Type B pancreatic cell (in vitro differentiated cells): ENCODE measurements around the gene ERBB2. TPM values are rescaled to one million over a fixed set of nuclear protein-coding genes. Genes with fewer than 3 reads are reported as not detected.

Source experiments
- DNase-seq: peaks from one replicate; pipeline ENCODE4 v3.0.0; 2021; ENCODE audit warnings: mixed read lengths; ENCODE audit not compliant: unreplicated experiment; ENCODE audit errors: extremely low spot score
- H3K27ac Mint-ChIP-seq: 2 replicates; pipeline ENCODE4 v1.8.0; 2021; ENCODE audit warnings: mild to moderate bottlenecking, mixed read lengths
- H3K27me3 Mint-ChIP-seq: 2 replicates; pipeline ENCODE4 v1.8.0; 2021; ENCODE audit warnings: mixed read lengths
- H3K36me3 Mint-ChIP-seq: 2 replicates; pipeline ENCODE4 v1.8.0; 2021; ENCODE audit warnings: mixed read lengths
- H3K4me1 Mint-ChIP-seq: one replicate; pipeline ENCODE4 v1.8.0; 2021; ENCODE audit warnings: mixed read lengths; ENCODE audit not compliant: unreplicated experiment
- H3K4me3 Mint-ChIP-seq: 2 replicates; pipeline ENCODE4 v1.8.0; 2021; ENCODE audit warnings: mild to moderate bottlenecking, mixed read lengths
- H3K9me3 Mint-ChIP-seq: 2 replicates; pipeline ENCODE4 v1.8.0; 2021; ENCODE audit warnings: mixed read lengths
- total RNA-seq: library from RNA; stranded (reverse); gene quantifications from 2 replicates; pipeline ENCODE4 v1.2.1, GENCODE V29; 2021; ENCODE audit warnings: low replicate concordance
- TF ChIP-seq, protein P1 (sequence below): fragments of 200-600 bp; sonication (generic); conservative IDR thresholded peaks from 2 replicates; pipeline ENCODE4 v1.5.0; 2021; ENCODE audit warnings: antibody characterized with exemption, mild to moderate bottlenecking

ERBB2 gene
- total RNA-seq, 1 donor from 2014 or later, result 123 TPM

DNA sequence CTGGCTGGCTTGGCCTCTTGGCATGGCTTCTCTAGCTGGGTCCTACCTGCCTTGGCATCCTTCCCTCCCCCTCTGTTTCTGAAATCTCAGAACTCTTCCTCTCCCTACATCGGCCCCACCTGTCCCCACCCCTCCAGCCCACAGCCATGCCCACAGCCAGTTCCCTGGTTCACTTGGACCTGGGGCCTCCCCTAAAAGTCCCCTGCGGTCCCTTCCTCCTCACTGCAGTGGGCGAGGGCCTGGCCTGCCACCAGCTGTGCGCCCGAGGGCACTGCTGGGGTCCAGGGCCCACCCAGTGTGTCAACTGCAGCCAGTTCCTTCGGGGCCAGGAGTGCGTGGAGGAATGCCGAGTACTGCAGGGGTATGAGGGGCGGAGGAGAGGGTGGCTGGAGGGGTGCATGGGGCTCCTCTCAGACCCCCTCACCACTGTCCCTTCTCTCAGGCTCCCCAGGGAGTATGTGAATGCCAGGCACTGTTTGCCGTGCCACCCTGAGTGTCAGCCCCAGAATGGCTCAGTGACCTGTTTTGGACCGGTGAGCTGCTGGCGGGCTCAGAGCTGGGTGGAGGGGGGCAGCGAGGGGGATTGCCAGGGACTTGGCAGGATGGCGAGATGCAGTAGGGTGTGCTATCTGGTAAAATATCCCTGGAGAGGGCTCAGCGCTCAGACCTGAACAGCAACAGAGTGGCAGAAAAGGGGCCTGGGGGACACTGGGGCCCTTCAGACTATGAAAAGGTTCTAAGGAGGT, 16.4 kb downstream of the ERBB2 start:
- Mint-ChIP-seq H3K27me3 (no peaks in the 10 kb centered on the region), H3K4me1 (peaks cover 4% of the 10 kb centered on the region), H3K27ac (peak overlapping the region; percentile 82), H3K36me3 (peaks cover 13% of the 10 kb centered on the region), H3K4me3 (no peak overlapping the region), H3K9me3 (no peaks in the 10 kb centered on the region)
- no peak for DNase-seq
- TF ChIP-seq, protein P1, sequence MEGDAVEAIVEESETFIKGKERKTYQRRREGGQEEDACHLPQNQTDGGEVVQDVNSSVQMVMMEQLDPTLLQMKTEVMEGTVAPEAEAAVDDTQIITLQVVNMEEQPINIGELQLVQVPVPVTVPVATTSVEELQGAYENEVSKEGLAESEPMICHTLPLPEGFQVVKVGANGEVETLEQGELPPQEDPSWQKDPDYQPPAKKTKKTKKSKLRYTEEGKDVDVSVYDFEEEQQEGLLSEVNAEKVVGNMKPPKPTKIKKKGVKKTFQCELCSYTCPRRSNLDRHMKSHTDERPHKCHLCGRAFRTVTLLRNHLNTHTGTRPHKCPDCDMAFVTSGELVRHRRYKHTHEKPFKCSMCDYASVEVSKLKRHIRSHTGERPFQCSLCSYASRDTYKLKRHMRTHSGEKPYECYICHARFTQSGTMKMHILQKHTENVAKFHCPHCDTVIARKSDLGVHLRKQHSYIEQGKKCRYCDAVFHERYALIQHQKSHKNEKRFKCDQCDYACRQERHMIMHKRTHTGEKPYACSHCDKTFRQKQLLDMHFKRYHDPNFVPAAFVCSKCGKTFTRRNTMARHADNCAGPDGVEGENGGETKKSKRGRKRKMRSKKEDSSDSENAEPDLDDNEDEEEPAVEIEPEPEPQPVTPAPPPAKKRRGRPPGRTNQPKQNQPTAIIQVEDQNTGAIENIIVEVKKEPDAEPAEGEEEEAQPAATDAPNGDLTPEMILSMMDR, result no peak

DNA sequence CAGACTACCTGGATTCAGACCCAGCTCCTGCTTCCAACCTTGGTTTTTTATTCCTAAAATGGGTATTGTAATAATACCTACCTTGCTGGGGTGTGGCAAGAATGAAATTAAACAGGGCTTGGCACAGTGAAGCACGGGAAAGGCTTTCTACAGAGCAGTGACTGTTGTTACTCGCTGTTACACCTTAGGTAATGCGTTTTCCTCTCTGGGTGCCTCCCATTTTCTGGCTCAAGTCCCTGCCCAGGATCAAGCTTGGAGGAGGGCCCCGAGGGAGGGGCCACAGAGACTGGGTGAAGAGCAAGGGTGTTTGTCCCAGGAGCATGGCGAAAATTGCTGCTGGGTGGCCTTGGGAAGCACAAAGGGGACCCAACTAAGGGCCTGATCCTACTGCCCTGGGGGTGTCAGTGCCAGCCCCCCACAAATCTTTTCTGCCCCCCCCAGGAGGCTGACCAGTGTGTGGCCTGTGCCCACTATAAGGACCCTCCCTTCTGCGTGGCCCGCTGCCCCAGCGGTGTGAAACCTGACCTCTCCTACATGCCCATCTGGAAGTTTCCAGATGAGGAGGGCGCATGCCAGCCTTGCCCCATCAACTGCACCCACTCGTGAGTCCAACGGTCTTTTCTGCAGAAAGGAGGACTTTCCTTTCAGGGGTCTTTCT, 17.1 kb downstream of the ERBB2 start:
- peaks cover 4% of the 10 kb centered on the region for H3K4me1 Mint-ChIP-seq

DNA sequence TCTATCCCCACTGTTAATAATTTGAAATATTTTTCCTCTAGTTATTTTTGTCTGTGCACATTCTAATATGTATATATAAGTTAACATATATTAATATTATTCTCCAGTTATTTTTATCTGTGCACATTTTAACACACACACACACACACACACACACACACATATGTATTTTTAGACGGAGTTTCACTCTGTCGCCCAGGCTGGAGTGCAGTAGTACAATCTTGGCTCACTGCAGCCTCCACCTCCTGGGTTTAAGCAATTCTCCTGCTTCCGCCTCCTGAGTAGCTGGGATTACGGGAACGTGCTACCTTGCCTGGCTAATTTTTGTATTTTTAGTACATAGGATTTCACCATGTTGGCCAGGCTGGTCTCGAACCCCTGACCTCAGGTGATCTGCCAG, 17.8 kb downstream of the ERBB2 start:
- Mint-ChIP-seq H3K9me3 (no peaks in the 10 kb centered on the region), H3K27ac (no peak overlapping the region), H3K27me3 (no peaks in the 10 kb centered on the region), H3K36me3 (peaks cover 9% of the 10 kb centered on the region), H3K4me3 (no peak overlapping the region), H3K4me1 (peaks cover 4% of the 10 kb centered on the region)
- DNase-seq, result no peak
- TF ChIP-seq, protein P1, result no peak

More for the DNA sequence above, 17.1 kb downstream of the ERBB2 start:
- Mint-ChIP-seq H3K36me3 (peaks cover 13% of the 10 kb centered on the region), H3K9me3 (no peaks in the 10 kb centered on the region), H3K27me3 (no peaks in the 10 kb centered on the region), H3K4me3 (no peak overlapping the region), H3K27ac (peak overlapping the region; percentile 82)
- TF ChIP-seq, protein P1, result no peak
- DNase-seq, result no peak

DNA sequence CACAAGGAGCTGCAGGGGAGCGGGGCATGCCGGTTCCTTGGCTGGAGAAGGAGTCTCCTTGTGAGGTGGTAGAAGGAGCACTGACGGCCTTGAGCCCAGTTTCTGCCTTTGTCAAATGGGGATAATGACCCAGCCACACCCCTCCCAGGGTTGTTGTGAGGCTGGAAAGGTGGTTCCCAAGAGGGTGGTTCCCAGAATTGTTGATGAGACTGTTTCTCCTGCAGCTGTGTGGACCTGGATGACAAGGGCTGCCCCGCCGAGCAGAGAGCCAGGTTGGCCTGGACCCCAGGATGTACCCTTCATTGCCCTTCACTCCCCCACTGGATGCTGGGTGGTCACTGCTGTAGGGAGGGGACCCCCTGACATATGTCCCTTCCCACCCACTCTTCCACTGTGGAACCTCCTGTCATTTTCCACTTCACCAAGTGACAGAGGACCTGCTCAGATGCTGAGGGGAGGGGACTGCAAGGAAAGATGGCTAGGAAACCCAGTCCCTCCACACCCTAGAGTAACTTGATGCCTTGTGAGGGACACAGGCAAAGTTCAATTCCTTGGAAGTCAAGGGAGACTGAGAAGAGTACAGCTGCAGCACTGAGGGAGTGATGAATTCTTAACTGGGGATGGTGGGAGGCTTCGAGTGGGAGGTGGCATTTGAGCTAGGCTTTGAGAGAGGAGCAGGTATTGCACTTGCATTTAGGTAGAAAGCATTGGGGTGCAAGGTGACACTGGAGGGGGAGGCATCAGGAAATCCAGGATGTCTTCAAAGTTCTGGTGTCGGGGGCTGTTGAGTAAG, 19.9 kb downstream of the ERBB2 start:
- no peaks in the 10 kb centered on the region for H3K9me3 Mint-ChIP-seq
- TF ChIP-seq, protein P1, result no peak
- no peak for DNase-seq
- H3K36me3 Mint-ChIP-seq, result peaks cover 7% of the 10 kb centered on the region
- H3K27ac Mint-ChIP-seq, result peak overlapping the region; percentile 62
- H3K4me1 Mint-ChIP-seq, result peaks cover 4% of the 10 kb centered on the region
- H3K27me3 Mint-ChIP-seq, result no peaks in the 10 kb centered on the region
- no peak overlapping the region for H3K4me3 Mint-ChIP-seq

DNA sequence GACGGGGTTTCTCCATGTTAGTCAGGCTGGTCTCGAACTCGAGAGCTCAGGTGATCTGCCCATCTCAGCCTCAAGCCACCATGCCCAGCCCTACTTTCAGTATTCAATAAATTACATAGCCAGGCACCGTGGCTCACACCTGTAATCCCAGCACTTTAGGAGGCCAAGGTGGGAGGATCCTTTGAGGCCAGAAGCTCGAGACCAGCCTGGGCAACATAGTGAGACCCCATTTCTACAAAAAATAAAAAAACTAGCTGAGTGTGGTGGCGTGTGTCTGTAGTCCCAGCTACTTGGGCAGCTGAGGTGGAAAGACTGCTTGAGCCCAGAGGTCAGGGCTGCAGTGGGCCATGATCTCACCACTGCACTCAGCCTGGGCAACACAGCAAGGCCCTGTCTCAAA, 22.2 kb downstream of the ERBB2 start:
- Mint-ChIP-seq H3K27ac (no peak overlapping the region), H3K4me3 (no peak overlapping the region), H3K36me3 (peaks cover 10% of the 10 kb centered on the region), H3K4me1 (peaks cover 4% of the 10 kb centered on the region), H3K9me3 (no peaks in the 10 kb centered on the region), H3K27me3 (no peaks in the 10 kb centered on the region)
- no peak for DNase-seq
- TF ChIP-seq, protein P1, result no peak
